ENCODE measurements around the gene ANTXR2. TPM values are rescaled to one million over a fixed set of nuclear protein-coding genes. Genes with fewer than 3 reads are reported as not detected.
A peak's percentile ranks its signal among the peaks of the same experiment; 100 is the strongest.

ANTXR2 gene
- total and polyA plus RNA-seq, 2 of the 13 experiments (the other 11 are each of a cell fraction or from before 2014, with no cell fraction given) = 4.6 to 14.5 TPM

- TF ChIP-seq SNRNP70 (IDR thresholded peaks at IDR 0.05; ENCODE audit: low read depth, low read length) = no peak
- TF ChIP-seq ZNF646 (CRISPR knock-in tag; IDR thresholded peaks at IDR 0.05) = peak; percentile 80; the same call in 1 of the 2 replicates
- TF ChIP-seq HMG20A (CRISPR knock-in tag; IDR thresholded peaks at IDR 0.05; ENCODE audit: borderline replicate concordance) = peak; percentile 48; the same call in 1 of the 2 replicates
- no peak for TF ChIP-seq FOXA1 (IDR thresholded peaks at IDR 0.05)
- TF ChIP-seq FOXA1 (CRISPR knock-in tag; IDR thresholded peaks at IDR 0.05) = peak; percentile 69
- 0 out of 2 replicates have a peak, but pooled peaks have one; percentile 16 for TF ChIP-seq TFDP1 (CRISPR knock-in tag; IDR thresholded peaks at IDR 0.05; ENCODE audit: borderline replicate concordance)
- 0 out of 4 replicates have a peak, but pooled peaks of 1 of the 2 experiments have one; percentile 29 for TF ChIP-seq EP300 (IDR thresholded peaks at IDR 0.05; ENCODE audit: low read depth in 2 of 2, low read length in 2 of 2)
- TF ChIP-seq EP300 (CRISPR knock-in tag; IDR thresholded peaks at IDR 0.05; ENCODE audit: borderline replicate concordance) = no peak
- TF ChIP-seq CREM (IDR thresholded peaks at IDR 0.05) = 0 out of 2 replicates have a peak, but pooled peaks have one; percentile 36
- no peak for TF ChIP-seq CREM (CRISPR knock-in tag; IDR thresholded peaks at IDR 0.05)
- TF ChIP-seq TCF7 (IDR thresholded peaks at IDR 0.05; ENCODE audit: low read depth) = 0 out of 2 replicates have a peak, but pooled peaks have one; percentile 16
- TF ChIP-seq DPF2 (CRISPR knock-in tag; IDR thresholded peaks at IDR 0.05; ENCODE audit: borderline replicate concordance, low read depth) = peak; percentile 17; the same call in 1 of the 2 replicates
- 0 out of 2 replicates have a peak, but pooled peaks have one; percentile 19 for TF ChIP-seq GFI1 (CRISPR knock-in tag; IDR thresholded peaks at IDR 0.05; ENCODE audit: borderline replicate concordance)
- TF ChIP-seq NCOA2 (CRISPR knock-in tag; IDR thresholded peaks at IDR 0.05) = peak; percentile 29
- TF ChIP-seq PPARG (CRISPR knock-in tag; conservative IDR thresholded peaks at IDR 0.05) = 0 out of 2 replicates have a peak, but pooled peaks have one; percentile 27
- TF ChIP-seq ZGPAT (CRISPR knock-in tag; IDR thresholded peaks at IDR 0.05) = 0 out of 2 replicates have a peak, but pooled peaks have one; percentile 16
- 0 out of 2 replicates have a peak, but pooled peaks have one; percentile 36 for TF ChIP-seq FOXP4 (CRISPR knock-in tag; IDR thresholded peaks at IDR 0.05)
- TF ChIP-seq ZNF83 (CRISPR knock-in tag; IDR thresholded peaks at IDR 0.05; ENCODE audit: borderline replicate concordance) = no peak
Measured at GRCh38 chr4:80070880-80071603, 2.0 kb downstream of the ANTXR2 start (continued).

Data from HepG2 (cell line).